ENCODE results near the gene ARHGAP9.

GRCh38 chr12:57465030-57465746, 14.5 kb downstream of the ARHGAP9 start:
- TF ChIP-seq CTCF (IDR thresholded peaks at IDR 0.05; ENCODE audit: low read depth, low read length, poor library complexity, severe bottlenecking) (no peak), EZH2phosphoT487 (IDR thresholded peaks at IDR 0.05; ENCODE audit: borderline replicate concordance, low read length) (no peak)
